ENCODE results near the gene IGSF23. TPM values are rescaled to one million over a fixed set of nuclear protein-coding genes. Genes with fewer than 3 reads are reported as not detected.

The IGSF23 gene
- total and polyA plus RNA-seq, 9 donors = 0.57 TPM; not detected in 8

DNA sequence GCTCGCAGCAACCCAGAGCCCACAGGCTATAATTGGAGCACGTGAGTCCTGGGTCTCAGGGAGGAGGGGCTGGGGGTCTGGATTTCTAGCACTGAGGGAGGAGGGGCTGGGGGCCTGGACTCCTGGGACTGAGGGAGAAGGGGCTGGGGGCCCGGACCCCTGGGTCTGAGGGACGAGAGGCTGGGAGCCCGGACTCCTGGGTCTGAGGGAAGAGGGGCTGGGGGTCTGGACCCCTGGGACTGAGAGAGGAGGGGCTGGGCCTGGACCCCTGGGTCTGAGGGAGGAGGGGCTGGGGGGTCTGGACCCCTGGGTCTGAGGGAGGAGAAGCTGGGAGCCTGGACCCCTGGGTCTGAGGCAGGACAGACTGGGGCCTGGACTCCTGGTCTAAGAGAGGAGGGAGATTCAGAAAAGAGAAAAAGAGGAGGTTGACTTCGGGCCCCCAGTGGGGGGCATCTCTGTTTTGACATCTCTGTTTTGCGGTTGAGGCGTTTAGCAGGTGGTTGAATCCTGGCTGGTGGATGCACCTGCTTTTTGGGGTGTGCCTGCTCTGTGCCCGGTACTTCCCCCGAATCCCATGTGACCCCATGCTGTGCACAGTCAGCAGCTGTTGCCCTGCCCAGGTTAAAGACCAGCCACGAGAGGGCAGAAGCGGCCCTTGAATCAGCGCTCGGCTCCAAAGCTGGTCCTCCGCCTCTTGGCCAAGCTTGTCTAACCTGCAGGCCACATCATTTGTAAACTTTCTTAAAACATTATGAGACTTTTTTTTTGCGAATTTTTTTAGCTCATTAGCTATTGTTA lies 40.8 kb downstream of the IGSF23 start:
- 69 to 70% (median 69%) methylated on average over 14 to 16 of the region's 16 CpGs for WGBS, 3 donors
- TF ChIP-seq CTCF (IDR thresholded peaks at IDR 0.05) (peak in 1 of 3 donors; percentile 26), POLR2A (IDR thresholded peaks at IDR 0.05) (no peak), EP300 (IDR thresholded peaks at IDR 0.05) (no peak)
- H3K36me3 ChIP-seq = no peaks in the 10 kb centered on the region
- H3K4me1 ChIP-seq (ENCODE audit: insufficient read depth) = no peaks in the 10 kb centered on the region
- H3K27me3 ChIP-seq = no peaks in the 10 kb centered on the region
- peak; percentile 24 to 66 (median 47) for DNase-seq
- H3K9me3 ChIP-seq = no peaks in the 10 kb centered on the region
- H3K27ac ChIP-seq = no peak overlapping the region
- H3K4me3 ChIP-seq = no peak overlapping the region
- intact Hi-C loops (cut with DNase I) = loop anchor here in 1 of 4 donors (10.0 kb wide), 1 partner anchor 79 kb away; no protein-coding TSS in a partner anchor

GRCh38 chr19:44657211-44657921 lies 44.0 kb downstream of the IGSF23 start:
- TF ChIP-seq POLR2A (IDR thresholded peaks at IDR 0.05) (no peak), CTCF (IDR thresholded peaks at IDR 0.05) (peak; percentile 71 to 84 (median 78))
- H3K27me3 ChIP-seq = no peaks in the 10 kb centered on the region
- H3K9me3 ChIP-seq = no peaks in the 10 kb centered on the region
- H3K4me3 ChIP-seq = no peak overlapping the region
- intact Hi-C loops (cut with DNase I) = loop anchor here in 3 of 4 donors (5.0 to 10.0 kb wide), 2 partner anchors 83 to 85 kb away; no protein-coding TSS in a partner anchor
- no peaks in the 10 kb centered on the region for H3K36me3 ChIP-seq
- H3K4me1 ChIP-seq (ENCODE audit: insufficient read depth) = no peaks in the 10 kb centered on the region
- WGBS, 3 donors = 38 to 43% (median 42%) methylated on average over 25 of the region's 25 CpGs
- H3K27ac ChIP-seq = no peak overlapping the region
- peak; percentile 49 to 81 (median 70) for DNase-seq

GRCh38 chr19:44658069-44658733 lies 44.8 kb downstream of the IGSF23 start:
- H3K9me3 ChIP-seq = no peaks in the 10 kb centered on the region
- H3K27me3 ChIP-seq = no peaks in the 10 kb centered on the region
- no peak overlapping the region for H3K4me3 ChIP-seq
- H3K4me1 ChIP-seq (ENCODE audit: insufficient read depth) = no peaks in the 10 kb centered on the region
- intact Hi-C loops (cut with DNase I) = loop anchor here in 3 of 4 donors (5.0 to 10.0 kb wide), 2 partner anchors 83 to 86 kb away; no protein-coding TSS in a partner anchor
- H3K27ac ChIP-seq = no peak overlapping the region
- no peak for DNase-seq
- H3K36me3 ChIP-seq = no peaks in the 10 kb centered on the region
- TF ChIP-seq POLR2A (IDR thresholded peaks at IDR 0.05) (no peak), EP300 (IDR thresholded peaks at IDR 0.05) (no peak), CTCF (IDR thresholded peaks at IDR 0.05) (no peak)
- 89 to 98% (median 91%) methylated on average over 3 of the region's 3 CpGs for WGBS, 3 donors

GRCh38 chr19:44660081-44660480 lies 46.7 kb downstream of the IGSF23 start:
- no peaks in the 10 kb centered on the region for H3K9me3 ChIP-seq
- intact Hi-C loops (cut with DNase I) = no loop called here
- DNase-seq = no peak
- 81 to 91% (median 89%) methylated on average over 4 of the region's 4 CpGs for WGBS, 3 donors
- H3K4me1 ChIP-seq (ENCODE audit: insufficient read depth) = no peaks in the 10 kb centered on the region
- no peaks in the 10 kb centered on the region for H3K36me3 ChIP-seq
- H3K27me3 ChIP-seq = no peaks in the 10 kb centered on the region
- no peak overlapping the region for H3K4me3 ChIP-seq
- TF ChIP-seq EP300 (IDR thresholded peaks at IDR 0.05) (no peak), POLR2A (IDR thresholded peaks at IDR 0.05) (no peak), CTCF (IDR thresholded peaks at IDR 0.05) (no peak)
- H3K27ac ChIP-seq = no peak overlapping the region

All from ovary (tissue), 9 donors.